GM12878 (cell line): Measurements from ENCODE around the gene CMTM4.
A peak's percentile ranks its signal among the peaks of the same experiment; 100 is the strongest.

Experiments used
- ASH2L ChIP-seq: fragments of 300-600, 200-600 bp; sonication (generic); IDR thresholded peaks from 2 replicates; pipeline ENCODE4 v1.6.1; 2017; ENCODE audit warnings: low read depth, mild to moderate bottlenecking, borderline replicate concordance
- EZH2 ChIP-seq: IDR thresholded peaks from 2 replicates; pipeline ENCODE4 v1.6.1; 2012; ENCODE audit warnings: low read depth, mild to moderate bottlenecking, control low read depth, inconsistent platforms, low read length, borderline replicate concordance; ENCODE audit not compliant: control insufficient read depth
- RAD21 ChIP-seq: IDR thresholded peaks from 2 replicates; pipeline ENCODE4 v1.6.1; 2011; ENCODE audit warnings: mild to moderate bottlenecking, low read depth, low read length, moderate library complexity; ENCODE audit not compliant: insufficient read depth
- TBL1XR1 ChIP-seq: IDR thresholded peaks from 2 replicates; pipeline ENCODE4 v1.6.1; 2012; ENCODE audit warnings: low read depth, low read length, improper control_type of control experiment
- TF ChIP-seq, protein P1 (sequence below): fragments of 450-650 bp; IDR thresholded peaks from 2 replicates; pipeline ENCODE4 v1.6.1; 2014; ENCODE audit warnings: mild to moderate bottlenecking
- TF ChIP-seq, protein P2 (sequence below): IDR thresholded peaks from 2 replicates; pipeline ENCODE4 v1.6.1; 2011; ENCODE audit warnings: low read depth, low read length, improper control_type of control experiment, borderline replicate concordance

DNA sequence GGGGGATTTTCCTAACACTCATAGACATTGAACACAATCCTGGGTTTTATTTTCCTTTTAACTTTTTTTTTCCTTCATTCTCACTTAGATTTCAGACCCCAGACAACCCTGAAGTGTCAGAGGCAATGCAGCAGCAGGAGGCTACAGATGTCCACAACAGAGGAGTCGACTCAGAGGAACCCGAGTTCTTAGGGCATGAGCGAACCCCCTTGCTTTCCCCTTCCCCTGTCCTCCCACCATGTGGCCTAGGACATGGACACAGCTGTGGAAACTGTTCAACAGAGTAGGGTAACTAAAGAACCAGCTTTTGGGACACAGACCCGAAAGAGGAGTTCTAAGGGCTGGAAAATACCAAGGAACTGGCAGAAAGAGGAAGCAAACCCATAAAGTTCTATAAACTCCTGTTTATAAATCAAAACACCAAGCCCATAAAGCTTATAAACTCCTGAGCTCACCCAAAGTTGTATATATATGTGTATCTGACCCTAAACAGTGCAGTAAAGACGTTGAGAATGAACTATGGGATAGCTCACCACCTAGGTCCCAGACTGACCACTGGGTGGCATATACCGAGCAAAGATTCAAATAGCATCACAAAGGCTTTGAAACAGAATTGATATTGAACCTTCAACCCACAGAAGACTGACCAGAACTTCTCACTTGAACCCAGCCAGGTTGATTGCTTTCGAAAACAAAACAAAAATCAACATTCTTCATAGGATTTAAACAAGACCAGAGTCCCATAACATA, 33.9 kb downstream of the CMTM4 start:
- TF ChIP-seq ASH2L (no peak), RAD21 (peak; percentile 40), EZH2 (no peak), TBL1XR1 (no peak)
- TF ChIP-seq, protein P1, sequence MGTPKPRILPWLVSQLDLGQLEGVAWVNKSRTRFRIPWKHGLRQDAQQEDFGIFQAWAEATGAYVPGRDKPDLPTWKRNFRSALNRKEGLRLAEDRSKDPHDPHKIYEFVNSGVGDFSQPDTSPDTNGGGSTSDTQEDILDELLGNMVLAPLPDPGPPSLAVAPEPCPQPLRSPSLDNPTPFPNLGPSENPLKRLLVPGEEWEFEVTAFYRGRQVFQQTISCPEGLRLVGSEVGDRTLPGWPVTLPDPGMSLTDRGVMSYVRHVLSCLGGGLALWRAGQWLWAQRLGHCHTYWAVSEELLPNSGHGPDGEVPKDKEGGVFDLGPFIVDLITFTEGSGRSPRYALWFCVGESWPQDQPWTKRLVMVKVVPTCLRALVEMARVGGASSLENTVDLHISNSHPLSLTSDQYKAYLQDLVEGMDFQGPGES = no peak
- TF ChIP-seq, protein P2, sequence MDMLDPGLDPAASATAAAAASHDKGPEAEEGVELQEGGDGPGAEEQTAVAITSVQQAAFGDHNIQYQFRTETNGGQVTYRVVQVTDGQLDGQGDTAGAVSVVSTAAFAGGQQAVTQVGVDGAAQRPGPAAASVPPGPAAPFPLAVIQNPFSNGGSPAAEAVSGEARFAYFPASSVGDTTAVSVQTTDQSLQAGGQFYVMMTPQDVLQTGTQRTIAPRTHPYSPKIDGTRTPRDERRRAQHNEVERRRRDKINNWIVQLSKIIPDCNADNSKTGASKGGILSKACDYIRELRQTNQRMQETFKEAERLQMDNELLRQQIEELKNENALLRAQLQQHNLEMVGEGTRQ = no peak
